Measurements from ENCODE around the gene HCN2. TPM values are rescaled to one million over a fixed set of nuclear protein-coding genes. Genes with fewer than 3 reads are reported as not detected.
"Not testable (repeated sequence)": the region's sequence is repeated elsewhere in the genome, so short reads cannot be mapped to it uniquely, and the experiment has no call there.

HCN2 gene
- total RNA-seq, 2 donors from 2014 or later = 0.17 to 0.40 TPM

- TF ChIP-seq, protein P1, sequence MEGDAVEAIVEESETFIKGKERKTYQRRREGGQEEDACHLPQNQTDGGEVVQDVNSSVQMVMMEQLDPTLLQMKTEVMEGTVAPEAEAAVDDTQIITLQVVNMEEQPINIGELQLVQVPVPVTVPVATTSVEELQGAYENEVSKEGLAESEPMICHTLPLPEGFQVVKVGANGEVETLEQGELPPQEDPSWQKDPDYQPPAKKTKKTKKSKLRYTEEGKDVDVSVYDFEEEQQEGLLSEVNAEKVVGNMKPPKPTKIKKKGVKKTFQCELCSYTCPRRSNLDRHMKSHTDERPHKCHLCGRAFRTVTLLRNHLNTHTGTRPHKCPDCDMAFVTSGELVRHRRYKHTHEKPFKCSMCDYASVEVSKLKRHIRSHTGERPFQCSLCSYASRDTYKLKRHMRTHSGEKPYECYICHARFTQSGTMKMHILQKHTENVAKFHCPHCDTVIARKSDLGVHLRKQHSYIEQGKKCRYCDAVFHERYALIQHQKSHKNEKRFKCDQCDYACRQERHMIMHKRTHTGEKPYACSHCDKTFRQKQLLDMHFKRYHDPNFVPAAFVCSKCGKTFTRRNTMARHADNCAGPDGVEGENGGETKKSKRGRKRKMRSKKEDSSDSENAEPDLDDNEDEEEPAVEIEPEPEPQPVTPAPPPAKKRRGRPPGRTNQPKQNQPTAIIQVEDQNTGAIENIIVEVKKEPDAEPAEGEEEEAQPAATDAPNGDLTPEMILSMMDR (IDR thresholded peaks at IDR 0.05) = no peak
- H3K36me3 ChIP-seq = no peaks in the 10 kb centered on the region
- intact Hi-C loops (cut with DNase I) = no loop called here
- no peak overlapping the region for H3K9ac ChIP-seq (ENCODE audit: low read depth in 2 of 2, low read length in 2 of 2)
- no peak for DNase-seq
- H3K27me3 ChIP-seq = no peaks in the 10 kb centered on the region
- no peak overlapping the region for H3K27ac ChIP-seq
- no peaks in the 10 kb centered on the region for H3K4me1 ChIP-seq
- H3K9me3 ChIP-seq = no peaks in the 10 kb centered on the region
- no peak overlapping the region for H3K4me3 ChIP-seq
Observed at GRCh38 chr19:602391-603301, 13.0 kb downstream of the HCN2 start.

DNA sequence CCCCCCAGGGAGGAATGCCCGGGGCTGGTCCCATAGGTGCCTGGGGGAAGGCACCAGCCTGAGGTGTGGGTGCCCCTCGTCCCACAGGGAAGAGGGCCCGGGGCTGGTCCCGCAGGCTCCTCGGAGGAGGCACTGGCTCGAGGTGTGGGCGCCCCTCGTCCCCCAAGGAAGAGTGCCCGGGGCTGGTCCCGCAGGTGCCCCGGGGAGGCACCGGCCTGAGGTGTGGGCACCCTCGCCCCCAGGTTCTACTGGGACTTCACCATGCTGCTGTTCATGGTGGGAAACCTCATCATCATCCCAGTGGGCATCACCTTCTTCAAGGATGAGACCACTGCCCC, 13.6 kb downstream of the HCN2 start:
- H3K4me1 ChIP-seq; H3K4me3 ChIP-seq; H3K9ac ChIP-seq (ENCODE audit: low read depth in 2 of 2, low read length in 2 of 2); H3K36me3 ChIP-seq; H3K9me3 ChIP-seq; intact Hi-C loops (cut with DNase I); H3K27me3 ChIP-seq; DNase-seq; H3K27ac ChIP-seq: not testable (repeated sequence)

DNA sequence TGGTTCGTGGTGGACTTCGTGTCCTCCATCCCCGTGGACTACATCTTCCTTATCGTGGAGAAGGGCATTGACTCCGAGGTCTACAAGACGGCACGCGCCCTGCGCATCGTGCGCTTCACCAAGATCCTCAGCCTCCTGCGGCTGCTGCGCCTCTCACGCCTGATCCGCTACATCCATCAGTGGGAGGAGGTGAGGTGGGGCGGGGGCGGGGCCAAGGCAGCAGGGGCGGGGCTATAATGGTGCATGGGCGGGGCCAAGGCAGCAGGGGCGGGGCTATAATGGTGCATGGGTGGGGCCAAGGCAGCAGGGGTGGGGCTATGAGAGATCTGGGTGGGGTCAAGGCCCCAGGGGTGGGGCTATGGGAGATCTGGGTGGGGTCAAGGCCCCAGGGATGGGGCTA, 14.1 kb downstream of the HCN2 start:
- H3K9ac ChIP-seq (ENCODE audit: low read depth in 2 of 2, low read length in 2 of 2); H3K9me3 ChIP-seq; H3K27ac ChIP-seq; intact Hi-C loops (cut with DNase I); H3K4me3 ChIP-seq; H3K27me3 ChIP-seq; H3K4me1 ChIP-seq; DNase-seq; H3K36me3 ChIP-seq: not testable (repeated sequence)

DNA sequence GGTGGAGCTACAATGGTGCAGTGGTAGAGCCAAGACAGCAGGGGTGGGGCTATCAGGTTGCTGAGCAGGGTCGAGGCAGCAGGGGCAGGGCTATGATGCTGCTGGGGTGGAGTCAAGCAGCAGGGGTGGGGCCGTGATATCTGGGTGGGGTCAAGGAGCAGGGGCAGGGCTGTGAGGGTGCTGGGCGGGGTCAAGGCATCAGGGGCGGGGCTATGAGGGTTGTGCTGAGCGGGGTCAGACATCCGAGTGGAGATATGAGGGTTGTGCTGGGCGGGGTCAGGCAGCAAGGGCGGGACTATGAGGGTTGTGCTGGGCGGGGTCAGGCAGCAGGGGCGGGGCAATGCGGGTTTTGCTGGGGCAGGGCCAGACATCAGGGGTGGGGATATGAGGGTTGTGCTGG, 14.7 kb downstream of the HCN2 start:
- no peak overlapping the region for H3K27ac ChIP-seq
- TF ChIP-seq, protein P1 (IDR thresholded peaks at IDR 0.05) = no peak
- H3K9ac ChIP-seq (ENCODE audit: low read depth in 2 of 2, low read length in 2 of 2) = no peak overlapping the region
- DNase-seq = peak; percentile 37
- no peaks in the 10 kb centered on the region for H3K9me3 ChIP-seq
- intact Hi-C loops (cut with DNase I) = no loop called here
- no peaks in the 10 kb centered on the region for H3K36me3 ChIP-seq
- H3K4me1 ChIP-seq = no peaks in the 10 kb centered on the region
- no peak overlapping the region for H3K4me3 ChIP-seq
- H3K27me3 ChIP-seq = peaks cover 3% of the 10 kb centered on the region

GRCh38 chr19:605061-605971, 15.6 kb downstream of the HCN2 start:
- H3K9ac ChIP-seq (ENCODE audit: low read depth in 2 of 2, low read length in 2 of 2); intact Hi-C loops (cut with DNase I); H3K9me3 ChIP-seq; H3K27ac ChIP-seq; H3K36me3 ChIP-seq; H3K4me3 ChIP-seq; DNase-seq; H3K4me1 ChIP-seq: not testable (repeated sequence)
- peaks cover 11% of the 10 kb centered on the region for H3K27me3 ChIP-seq

DNA sequence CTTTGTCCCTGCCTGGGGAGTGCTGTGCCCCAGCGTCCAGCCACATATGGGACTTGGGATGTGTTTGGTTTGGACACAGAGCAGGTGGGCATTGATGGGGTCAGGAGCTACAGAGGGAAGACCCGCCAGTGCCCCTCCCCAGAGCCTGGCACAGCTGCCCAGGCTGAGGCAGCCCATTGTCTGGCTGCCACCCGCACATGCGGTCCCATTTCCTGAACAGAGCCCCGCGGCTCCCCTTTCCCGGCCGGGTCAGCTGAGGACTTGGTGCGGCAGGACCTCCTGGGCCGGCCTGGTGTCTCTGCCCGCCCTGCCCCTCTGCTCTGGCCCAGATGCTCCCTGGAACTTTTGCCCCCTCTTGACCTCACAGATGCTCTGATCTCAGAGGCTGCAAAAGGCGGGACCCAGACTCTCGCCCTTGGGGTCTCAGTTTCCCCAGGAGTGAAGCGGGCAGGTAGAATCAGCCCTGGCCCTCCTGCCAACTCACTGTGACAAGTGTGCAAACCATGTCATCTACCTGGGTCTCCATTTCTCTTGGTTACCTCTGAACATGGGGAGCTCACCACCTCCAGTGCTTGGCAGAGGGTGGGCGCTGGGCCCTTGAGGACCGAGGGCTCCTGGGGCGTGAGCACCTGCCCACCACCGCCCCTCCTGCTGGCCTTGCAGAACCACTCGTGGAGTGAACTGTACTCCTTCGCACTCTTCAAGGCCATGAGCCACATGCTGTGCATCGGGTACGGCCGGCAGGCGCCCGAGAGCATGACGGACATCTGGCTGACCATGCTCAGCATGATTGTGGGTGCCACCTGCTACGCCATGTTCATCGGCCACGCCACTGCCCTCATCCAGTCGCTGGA, 17.8 kb downstream of the HCN2 start:
- no peak for DNase-seq
- Histone ChIP-seq H3K36me3 (no peaks in the 10 kb centered on the region), H3K4me1 (no peaks in the 10 kb centered on the region), H3K27ac (no peak overlapping the region), H3K9me3 (no peaks in the 10 kb centered on the region), H3K27me3 (peaks cover 24% of the 10 kb centered on the region), H3K4me3 (no peak overlapping the region), H3K9ac (ENCODE audit: low read depth in 2 of 2, low read length in 2 of 2) (no peak overlapping the region)
- intact Hi-C loops (cut with DNase I) = no loop called here
- TF ChIP-seq, protein P1 (IDR thresholded peaks at IDR 0.05) = no peak

All from colonic mucosa (tissue), 4 donors.